ENCODE measurements around the gene CHGA.

The CHGA gene

DNA sequence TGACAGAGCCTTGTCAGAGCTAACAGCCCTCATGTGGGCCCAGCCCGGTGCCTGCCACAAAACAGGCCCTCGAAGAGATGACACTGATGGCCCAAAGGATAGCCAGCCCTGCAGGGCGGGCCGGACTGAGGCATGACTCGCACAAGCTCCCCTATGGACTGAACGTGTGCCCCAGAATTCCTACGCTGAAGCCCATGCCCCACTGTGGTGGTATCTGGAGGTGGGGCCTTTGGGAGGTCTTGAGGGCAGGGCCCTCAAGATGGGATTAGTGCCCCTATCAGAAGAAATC, 38.6 kb downstream of the CHGA start:
- no peak for DNase-seq (ENCODE audit: low read depth)

DNA sequence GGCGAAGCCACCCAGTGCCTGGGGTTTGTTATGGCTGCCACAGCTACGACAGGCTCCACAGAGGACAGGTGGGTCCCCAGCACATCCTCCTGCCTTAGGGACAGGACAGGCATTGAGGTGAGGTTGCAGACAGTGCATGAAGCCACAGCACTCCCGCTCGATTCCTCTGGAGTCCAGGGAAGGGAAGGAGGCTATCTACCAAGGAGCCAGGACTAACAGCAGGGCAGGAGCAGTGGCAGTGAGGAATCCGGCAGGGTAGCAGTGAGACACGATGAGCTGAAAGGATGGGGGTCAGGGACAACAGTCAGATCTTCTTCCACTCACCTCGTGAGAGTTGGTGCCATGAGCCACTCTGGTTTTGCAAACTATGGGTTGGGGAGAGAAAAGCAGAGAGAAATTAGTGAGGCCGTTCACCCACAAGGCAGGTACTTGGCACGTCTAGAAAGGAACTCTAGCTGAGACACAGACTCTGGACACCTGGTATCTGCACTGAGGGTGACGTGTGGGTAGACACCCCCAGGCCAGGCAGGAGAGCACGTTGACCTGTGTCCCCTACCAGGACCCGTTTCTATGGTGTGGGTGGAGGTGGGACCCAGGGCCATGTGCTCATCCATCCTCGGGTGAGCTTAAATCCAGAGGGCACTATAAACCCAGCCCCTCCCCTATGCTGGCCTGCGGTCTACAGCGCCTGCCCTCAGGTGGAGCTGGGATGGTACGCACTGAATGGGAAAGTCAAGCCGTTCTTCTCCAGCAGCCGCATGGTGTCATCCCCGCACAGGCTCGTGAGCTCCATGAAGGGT, 39.3 kb downstream of the CHGA start:
- no peak for DNase-seq (ENCODE audit: low read depth)

DNA sequence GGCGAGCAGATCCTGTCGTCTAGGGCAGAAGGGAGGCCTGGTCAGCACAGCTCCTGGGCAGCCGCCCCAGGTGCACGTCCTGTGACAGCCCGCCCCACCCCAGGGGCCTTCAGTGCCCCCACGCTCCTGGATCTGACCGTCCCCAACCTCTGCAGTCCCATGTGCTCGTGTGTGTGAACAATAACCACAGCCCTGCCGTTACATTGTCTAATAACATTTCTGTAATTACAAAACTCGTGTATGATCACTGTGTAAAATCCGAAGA, 39.8 kb downstream of the CHGA start:
- DNase-seq (ENCODE audit: low read depth) = no peak

DNA sequence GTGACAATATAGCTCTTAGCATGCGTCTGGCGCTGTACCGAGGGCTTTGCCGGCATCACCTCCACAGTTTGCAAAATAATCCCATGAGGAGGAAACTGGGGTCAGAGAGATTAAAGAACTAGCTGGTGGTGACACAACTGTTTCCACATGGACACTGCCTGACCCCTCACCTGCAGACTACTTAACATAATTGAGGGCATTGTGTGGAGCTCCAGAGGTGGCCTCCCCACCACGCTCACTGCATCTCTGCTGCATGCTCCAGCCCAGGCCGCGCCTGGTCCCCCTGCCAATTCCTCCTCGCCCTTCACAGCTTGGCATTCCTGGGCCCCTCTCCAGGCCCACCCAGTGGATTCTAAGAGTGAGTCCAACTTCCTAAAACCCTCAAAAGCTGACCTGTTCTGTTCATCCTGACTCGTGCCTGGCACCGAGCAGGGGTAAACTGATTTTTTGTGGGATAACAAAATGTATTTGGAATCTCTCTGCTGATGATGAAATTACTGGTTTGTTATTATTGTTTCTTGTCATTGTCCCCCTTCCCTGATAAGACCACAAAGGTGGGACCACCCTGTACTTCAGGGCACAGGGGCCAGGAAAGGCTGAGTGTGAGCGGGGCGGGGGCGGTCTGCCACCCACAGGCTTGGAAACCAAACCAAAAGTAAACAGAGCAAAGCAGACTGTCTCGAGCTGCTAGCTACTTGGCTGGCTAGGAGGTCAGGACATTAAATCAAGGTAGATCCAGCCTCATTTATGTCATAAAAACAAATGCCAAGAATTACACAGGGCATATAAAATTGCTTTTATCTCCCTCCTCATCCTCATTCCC, 40.6 kb downstream of the CHGA start:
- no peak for DNase-seq (ENCODE audit: low read depth)

DNA sequence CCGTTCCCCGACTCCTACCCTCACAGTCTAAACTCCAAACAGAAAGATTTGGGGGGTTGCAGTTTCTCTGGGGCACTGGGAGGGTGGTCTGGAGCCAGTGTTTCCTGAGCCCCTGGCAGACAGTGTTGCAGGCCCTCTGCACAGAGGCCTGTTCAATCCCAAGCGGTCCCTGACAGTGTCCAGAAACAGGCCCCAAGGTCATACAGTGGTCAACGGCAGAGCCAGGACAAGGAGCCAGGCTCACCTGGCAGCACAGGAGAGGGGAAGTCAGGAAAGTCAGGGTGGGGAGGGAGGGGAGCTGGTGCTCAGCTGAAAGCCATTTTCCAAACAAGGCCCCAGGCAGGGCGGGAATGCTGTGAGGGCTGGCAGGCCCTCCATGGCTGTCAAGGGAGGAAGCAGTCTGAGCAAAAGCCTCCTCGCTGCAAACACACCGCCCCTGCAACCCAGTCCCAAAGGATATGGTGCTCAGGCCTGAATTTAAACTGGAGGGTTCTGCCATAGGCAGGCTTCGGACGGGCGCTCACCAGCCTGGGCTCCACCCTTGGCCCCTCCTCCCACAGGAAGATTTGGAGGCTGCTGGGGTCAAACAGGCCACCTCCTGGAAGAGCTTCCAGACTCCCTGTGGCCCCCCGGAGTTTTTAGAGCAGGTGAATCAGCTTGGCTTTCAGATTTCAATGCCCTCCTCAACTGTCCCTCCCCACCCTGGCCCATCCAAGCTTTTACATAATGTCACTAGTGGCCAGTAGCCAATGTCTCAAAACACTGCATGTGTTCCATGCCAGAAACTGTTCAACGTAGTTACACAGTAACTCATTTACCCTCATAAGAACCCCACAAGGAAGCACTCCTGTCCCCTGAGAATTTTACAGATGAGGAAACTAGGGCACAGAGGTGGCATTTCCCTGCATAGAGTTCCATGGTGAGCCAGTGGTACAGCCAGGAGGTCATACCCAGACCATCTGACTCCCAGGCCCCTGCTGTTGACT, 41.5 kb downstream of the CHGA start:
- no peak for DNase-seq (ENCODE audit: low read depth)

DNA sequence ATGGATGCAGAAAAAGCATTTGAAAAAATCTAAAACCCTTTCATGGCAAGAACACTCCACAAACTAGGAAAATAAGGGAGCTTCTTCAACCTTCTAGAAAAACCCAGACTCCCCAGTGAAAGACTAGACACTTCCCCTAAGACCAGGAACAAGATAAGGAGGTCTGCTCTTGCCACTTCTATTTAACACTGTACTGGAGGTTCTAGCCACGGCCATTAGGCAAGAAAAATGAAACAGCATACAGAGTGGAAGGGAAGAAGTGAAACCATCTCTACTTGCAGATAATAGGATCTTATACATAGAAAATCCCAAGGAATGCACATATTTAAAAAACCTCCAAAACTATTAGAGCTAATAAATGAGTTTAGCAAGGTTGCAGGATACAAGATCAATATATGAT, 42.3 kb downstream of the CHGA start:
- DNase-seq (ENCODE audit: low read depth) = no peak

DNA sequence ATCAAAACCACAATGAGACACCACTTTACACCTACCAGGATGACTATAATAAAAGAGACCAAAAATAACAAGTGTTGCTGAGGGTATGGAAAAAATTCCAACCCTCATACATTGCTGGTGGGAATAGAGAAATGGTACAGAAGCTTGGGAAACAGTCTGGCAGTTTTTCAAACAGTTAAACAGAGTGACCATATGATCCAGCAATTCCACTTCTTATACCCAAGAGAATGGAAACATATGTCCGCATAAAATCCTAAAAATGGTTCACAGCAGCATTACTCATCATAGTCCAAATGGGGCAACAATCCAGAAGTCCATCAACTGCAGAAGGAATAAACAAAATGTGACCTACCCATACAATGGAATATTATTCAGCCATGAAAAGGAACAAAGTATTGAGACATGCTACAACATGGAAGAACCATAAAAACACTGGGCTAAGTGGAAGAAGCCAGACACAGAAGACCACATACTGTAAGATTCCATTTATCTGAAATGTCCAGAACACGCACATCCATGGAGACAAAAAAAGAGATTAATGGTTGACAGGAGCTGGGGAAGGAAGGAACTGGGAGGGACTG, 44.5 kb downstream of the CHGA start:
- DNase-seq (ENCODE audit: low read depth) = peak; percentile 35

DNA sequence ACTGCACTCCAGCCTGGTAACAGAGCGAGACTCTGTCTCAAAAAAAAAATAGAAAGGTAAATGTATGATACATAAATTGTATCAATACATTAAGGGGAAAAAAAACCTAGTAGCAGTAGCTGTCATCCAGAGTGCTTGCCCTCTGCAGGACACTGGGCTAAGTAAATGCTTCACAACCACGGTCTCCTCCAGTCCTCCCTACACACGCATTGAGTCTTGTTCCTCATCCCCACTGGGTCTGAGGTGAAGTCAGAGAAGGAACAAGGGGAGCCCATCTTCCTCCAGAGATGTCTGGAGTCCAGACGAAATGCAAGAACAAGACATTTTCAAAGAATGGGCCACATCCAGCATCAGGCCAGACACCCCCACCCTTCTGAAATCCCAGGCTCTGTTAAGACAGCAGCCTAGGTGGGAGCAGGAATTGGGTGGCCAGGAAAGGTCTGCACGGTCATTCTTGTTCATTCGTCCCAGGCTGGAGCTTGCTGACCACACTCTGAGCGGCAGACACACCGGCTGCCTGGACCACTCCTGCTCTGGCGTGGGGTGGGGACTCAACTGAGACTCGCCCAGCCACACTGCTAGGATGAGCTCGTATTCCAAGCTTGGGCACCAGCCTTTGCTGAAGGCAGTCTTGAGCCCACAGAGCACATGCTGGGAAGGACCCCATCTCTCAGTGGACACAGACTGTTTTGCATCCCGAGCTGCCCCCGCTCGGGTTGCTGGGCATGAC, 45.5 kb downstream of the CHGA start:
- no peak for DNase-seq (ENCODE audit: low read depth)

DNA sequence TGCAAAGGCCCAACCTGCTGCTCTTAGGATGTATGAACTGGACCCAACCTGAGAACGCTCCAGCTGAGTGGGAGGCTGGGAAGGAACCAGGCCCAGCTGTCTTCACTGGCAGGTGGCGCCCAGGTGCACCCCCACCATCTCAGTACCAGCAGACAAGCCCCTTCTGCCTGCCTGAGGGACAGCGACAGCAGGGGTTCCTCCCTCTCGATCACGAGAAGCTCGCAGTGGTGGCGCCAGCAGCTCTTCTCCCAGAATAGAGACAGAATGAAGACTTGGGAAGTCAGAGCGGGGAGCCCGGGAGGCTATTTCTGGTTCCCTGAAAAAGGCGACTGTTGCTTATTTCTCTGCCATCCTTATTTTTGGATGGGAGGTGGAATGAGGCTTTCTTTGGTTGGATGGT, 46.5 kb downstream of the CHGA start:
- DNase-seq (ENCODE audit: low read depth) = no peak

DNA sequence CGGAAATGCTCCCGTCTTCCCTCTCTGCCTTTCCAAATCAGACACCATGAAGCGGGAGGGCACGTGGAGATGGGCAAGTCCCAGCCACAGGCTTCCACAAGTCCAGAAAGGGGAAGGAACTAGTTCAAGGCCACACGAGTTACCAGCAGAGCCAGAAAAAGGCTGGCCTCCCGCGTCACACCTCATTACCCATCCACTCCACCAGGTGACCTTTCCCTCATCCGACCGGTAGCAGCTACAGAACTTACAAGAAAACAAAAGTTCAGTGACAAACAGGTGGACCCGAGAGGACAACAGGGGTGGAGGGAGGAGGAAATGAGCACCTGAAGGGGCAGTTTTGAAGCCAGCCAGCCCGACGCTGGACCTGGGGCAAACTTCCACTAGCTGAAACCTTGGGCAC, 46.9 kb downstream of the CHGA start:
- DNase-seq (ENCODE audit: low read depth) = no peak

DNA sequence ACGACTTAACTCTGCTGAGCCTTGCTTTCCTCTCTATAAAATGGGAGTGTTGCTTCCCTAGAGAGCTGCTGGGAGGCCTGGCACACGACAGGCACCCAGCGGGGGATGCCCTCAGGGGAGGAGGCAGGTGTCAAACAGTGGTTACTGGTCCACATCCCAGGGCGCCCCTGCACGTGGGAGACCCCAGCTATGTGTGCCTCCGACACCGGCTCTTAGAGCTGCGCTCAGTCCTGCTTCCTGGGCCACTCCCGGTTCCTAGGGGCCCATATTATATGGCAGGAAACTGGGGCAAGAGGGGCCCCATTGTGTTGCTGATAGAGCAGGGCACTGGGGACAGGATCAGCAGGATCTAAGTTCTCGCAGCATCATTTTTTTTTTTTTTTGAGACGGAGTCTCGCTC, 47.3 kb downstream of the CHGA start:
- no peak for DNase-seq (ENCODE audit: low read depth)

DNA sequence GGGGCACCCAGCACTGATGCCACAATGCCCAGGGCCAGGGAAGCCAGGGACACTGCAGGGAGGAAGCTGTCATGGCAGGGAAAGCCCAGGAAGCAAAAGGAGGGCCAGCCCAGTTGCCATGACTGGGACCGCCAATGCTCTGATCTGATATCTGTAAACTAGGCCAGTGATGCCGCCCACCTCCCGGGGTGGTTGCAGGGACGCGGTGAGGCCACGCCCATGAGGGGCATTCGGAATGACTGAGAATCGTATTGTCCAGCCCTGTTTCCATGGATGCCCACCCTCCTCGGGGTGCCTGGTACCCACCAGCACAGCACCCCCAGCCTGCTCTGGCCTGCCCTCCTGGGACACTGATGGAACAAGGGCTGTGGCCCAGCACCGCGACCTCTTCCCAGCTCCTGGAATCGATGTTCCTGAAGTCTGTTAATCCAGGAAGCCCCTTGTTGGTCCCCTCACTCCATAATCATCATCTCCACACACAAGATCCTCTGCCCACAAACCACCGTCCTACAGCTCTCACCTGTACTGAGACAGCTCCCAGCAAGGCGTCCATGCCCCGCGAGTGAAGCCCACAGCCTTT, 48.7 kb downstream of the CHGA start:
- DNase-seq (ENCODE audit: low read depth) = no peak

DNA sequence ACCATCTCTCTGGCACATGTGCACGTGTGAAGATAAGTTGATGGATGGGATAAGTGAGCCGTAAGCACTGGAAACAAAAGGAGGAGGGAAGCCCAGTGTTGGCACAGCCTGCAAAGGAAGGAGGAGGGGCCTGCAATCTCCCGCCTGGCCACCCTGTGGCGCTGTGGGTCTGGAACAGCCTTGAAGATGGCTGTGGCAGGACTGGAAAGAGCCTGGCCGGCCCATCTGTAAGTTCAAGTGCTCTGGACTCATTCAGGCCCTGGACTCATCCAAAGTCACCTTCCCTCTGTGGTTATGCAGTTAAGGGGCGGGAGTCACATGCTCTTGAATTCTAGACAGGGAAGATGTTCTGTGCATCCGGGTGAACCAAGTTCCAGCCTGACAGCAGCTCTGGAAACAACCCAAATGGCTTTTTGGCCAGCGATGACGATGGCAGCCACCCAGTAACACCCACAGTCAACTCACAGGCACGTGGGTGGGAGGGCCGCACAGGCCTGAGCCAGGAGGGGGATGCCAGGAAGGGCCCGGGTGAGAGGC, 50.4 kb downstream of the CHGA start:
- no peak for DNase-seq (ENCODE audit: low read depth)

DNA sequence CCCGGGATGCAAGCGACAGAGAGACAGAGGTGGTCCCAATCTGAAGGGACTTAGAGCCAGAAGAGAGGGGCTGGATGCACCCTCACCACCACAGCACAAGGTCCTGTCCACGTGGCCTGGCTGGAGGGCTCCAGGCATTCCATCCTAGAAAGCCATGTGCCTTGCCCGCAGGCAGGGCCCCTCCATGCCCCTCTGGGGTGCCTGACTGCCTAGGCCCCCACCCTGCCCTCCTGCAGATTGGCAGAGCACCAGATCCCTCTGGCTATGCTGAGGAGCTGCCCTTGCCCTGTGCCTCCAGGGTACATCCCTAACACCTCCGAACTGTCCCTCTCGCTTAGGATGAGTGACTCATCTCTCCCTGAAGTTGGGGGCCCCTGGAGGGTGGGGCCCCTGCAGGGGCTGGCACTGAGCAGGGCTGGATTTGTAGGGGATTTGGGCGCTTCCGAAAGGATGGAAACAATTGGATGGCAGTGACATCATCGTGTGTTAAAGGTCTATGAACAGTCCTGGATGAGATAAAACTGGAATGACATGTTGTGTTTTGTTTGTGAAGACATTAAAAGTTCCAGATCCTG, 50.9 kb downstream of the CHGA start:
- no peak for DNase-seq (ENCODE audit: low read depth)

DNA sequence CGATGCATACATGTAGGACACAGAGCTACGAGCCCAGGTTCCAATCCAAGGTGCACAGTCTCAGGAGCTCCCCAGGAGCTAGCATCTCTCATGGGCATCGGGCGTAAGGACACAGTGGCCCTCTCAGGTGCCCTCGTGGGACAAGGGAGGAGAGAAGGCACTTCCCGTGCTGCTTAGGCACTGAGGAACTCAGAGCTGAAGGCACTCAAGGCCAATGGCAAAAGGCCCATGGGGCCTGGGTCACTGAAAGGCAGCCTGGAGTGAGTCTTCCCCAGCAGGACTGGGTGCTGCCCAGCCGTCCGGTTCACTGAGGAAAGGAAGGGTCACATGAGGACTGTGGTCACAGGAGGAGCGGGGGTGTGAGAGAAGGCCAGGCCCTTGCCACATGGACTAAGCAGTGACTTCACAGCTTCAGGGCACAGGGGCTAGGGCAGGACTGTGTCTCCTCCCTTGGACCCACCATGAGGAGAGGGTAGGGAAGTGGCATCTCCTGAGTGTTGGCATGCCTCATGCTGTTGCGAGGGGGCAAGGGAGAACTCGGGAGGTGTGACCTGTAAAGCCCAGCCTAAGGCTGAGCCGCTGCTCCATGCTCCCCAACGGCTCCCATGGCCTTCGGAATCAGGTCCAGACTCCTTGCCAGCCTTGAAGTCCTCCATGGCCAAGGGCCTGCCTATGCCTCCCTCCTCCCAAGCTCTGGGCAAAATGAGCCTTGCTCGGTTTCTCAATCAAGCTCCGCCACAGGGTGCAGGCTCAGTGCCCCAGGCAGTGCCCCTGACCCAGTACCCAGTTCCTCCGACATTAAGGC, 51.8 kb downstream of the CHGA start:
- DNase-seq (ENCODE audit: low read depth) = no peak

DNA sequence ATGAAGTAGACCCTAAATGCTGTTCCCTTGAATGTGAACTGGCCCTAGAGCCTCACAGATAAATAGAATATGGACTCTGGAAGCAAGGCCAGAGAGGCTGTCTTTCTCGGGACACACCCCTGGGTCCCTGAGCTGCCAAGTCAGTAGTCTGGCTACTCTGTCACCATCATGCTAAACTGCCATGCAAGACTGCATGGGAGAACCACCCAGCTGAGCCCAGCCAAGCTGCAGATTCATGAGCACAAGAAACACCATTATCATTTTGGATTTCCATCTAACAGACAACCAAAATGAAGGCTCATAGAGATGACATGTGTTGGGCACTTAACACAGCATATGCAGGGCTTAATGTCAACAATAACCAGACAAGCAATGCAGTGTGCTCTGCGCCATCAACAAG, 53.3 kb downstream of the CHGA start:
- no peak for DNase-seq (ENCODE audit: low read depth)

DNA sequence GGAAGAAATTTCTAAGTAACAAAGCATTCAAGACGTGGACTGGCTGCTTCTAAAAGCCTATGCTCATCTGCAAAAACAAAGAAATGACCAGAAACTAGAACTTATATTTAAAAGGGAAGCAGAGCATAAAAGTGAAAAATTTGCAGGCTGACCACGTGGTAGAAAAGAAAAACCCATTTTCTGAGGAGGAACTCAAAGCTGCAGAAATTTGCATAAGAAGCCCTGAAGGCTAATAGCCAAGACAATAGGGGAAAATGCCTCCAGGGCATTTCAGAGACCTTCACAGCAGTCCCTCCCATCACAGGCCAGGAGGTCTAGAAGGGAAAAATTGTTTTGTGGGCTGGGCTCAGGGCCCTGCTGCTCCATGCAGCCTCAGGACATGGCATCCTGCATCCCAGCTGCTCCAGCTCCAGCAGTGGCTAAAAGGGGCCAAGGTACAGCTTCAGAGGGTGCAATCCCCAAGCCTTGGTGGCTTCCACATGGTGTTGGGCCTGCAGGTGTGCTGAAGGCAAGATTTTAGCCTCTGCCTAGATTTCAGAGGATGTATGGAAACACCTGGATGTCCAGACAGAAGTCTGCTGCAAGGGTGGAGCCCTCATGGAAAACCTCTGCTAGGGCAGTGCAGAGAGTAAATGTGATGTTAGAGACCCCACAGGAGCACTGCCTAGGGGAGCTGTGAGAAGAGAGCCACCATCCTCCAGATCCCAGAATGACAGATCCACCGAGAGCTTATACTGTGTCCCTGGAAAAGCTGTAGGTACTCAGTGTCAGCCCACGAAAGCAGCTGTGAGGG, 55.5 kb downstream of the CHGA start:
- DNase-seq (ENCODE audit: low read depth) = no peak

DNA sequence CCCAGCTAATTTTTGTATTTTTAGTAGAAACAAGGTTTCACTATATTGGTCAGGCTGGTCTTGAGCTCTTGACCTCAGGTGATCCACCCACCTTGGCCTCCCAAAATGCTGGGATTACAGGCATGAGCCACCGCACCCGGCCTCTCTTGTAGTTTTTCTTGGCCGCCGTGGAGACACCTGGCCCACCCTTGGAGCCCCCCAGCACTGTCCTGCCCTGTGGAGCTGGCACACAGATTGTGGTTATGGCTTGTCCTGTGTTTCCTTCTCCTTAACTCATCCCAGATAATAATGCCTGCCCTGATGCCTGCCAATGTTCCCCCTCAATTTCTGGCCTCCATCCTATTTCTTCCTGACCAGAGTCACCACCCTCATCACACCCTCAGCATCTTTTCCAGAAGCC, 57.9 kb downstream of the CHGA start:
- no peak for DNase-seq (ENCODE audit: low read depth)

DNA sequence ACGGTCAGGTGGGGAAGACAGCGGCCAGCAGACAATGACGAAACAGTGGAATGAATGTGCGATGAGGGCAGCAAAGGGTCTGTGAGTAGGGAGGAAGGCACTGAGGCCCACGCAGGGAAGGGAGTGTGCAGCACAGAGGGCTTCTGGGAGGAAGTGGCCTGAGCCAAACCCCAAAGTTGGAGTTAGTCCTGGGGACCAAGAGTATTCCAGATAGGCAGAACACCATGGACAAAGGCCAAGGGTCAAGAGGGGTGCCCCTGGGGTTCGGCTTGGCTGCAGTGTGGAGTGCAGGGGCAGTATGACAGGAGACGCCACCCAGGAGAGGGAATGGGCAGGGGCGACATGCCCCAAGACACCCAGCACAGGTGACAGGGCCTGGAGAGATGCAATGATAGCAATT, 58.8 kb downstream of the CHGA start:
- DNase-seq (ENCODE audit: low read depth) = no peak
